Mesenchymal stem cell (in vitro differentiated cells and primary cell): ENCODE measurements around the gene PWWP2B.

Experiments used
- DNase-seq: peaks from one replicate; pipeline ENCODE4 v3.0.0-alpha.2; 2013
- H2AFZ ChIP-seq: one replicate; pipeline ENCODE4 v1.6.1; 2013; ENCODE audit warnings: low read depth, mild to moderate bottlenecking, control low read depth, inconsistent platforms, low read length, moderate library complexity
- H2AK5ac ChIP-seq: 2 replicates; pipeline ENCODE4 v1.6.1; 2013; ENCODE audit warnings: low read length, moderate library complexity, mild to moderate bottlenecking, inconsistent platforms; ENCODE audit not compliant: severe bottlenecking
- H2BK120ac ChIP-seq: one replicate; pipeline ENCODE4 v1.6.1; 2013; ENCODE audit warnings: low read depth, mild to moderate bottlenecking, inconsistent platforms, low read length, moderate library complexity
- H2BK12ac ChIP-seq, 2 experiments: one replicate each; pipeline ENCODE4 v1.6.1; 2013; ENCODE audit warnings: inconsistent platforms in 2 of 2, low read length in 2 of 2, mild to moderate bottlenecking in 2 of 2, moderate library complexity in 2 of 2, control low read depth in 1 of 2
- H2BK15ac ChIP-seq: one replicate; pipeline ENCODE4 v1.6.1; 2013; ENCODE audit warnings: mild to moderate bottlenecking, low read depth, inconsistent platforms; ENCODE audit not compliant: poor library complexity, severe bottlenecking
- H2BK5ac ChIP-seq: 2 replicates; pipeline ENCODE4 v1.6.1; 2013; ENCODE audit warnings: low read depth, mild to moderate bottlenecking, low read length, control low read depth, inconsistent platforms; ENCODE audit not compliant: poor library complexity, severe bottlenecking
- H3K14ac ChIP-seq, 2 experiments: one replicate each; pipeline ENCODE4 v1.6.1; 2013; ENCODE audit warnings: inconsistent platforms in 2 of 2, low read length in 2 of 2, control low read depth in 1 of 2, mild to moderate bottlenecking in 1 of 2, moderate library complexity in 1 of 2
- H3K18ac ChIP-seq, 2 experiments: one replicate each; pipeline ENCODE4 v1.6.1; 2013; ENCODE audit warnings: inconsistent platforms in 2 of 2, low read length in 2 of 2, control low read depth in 1 of 2, low read depth in 1 of 2, mild to moderate bottlenecking in 1 of 2
- H3K23ac ChIP-seq, 2 experiments: one replicate each; pipeline ENCODE4 v1.6.1; 2013; ENCODE audit warnings: inconsistent platforms in 2 of 2, low read length in 2 of 2, mild to moderate bottlenecking in 2 of 2, moderate library complexity in 2 of 2, control low read depth in 1 of 2
- H3K27ac ChIP-seq: 2 replicates; pipeline ENCODE4 v1.5.1; 2013; ENCODE audit warnings: mild to moderate bottlenecking, moderate library complexity, low read length, control low read depth, inconsistent platforms; ENCODE audit not compliant: poor library complexity, severe bottlenecking
- H3K27me3 ChIP-seq, 2 experiments: 2 replicates each; pipeline versions ENCODE4 v1.6.1 to v1.7.0; 2013; ENCODE audit warnings: low read length in 2 of 2, mild to moderate bottlenecking in 2 of 2, moderate library complexity in 2 of 2, control low read depth in 1 of 2, inconsistent platforms in 1 of 2; ENCODE audit not compliant: control insufficient read depth in 1 of 2, insufficient read depth in 1 of 2
- H3K36me3 ChIP-seq, 2 experiments: 2 replicates each; pipeline versions ENCODE4 v1.6.1 to v1.7.0; 2013; ENCODE audit warnings: low read length in 2 of 2, control low read depth in 1 of 2, inconsistent platforms in 1 of 2, low read depth in 1 of 2, mild to moderate bottlenecking in 1 of 2; ENCODE audit not compliant: insufficient read depth in 2 of 2, control insufficient read depth in 1 of 2
- H3K4ac ChIP-seq, 2 experiments: one replicate each; pipeline ENCODE4 v1.6.1; 2013; ENCODE audit warnings: inconsistent platforms in 2 of 2, low read length in 2 of 2, mild to moderate bottlenecking in 2 of 2, moderate library complexity in 2 of 2, control low read depth in 1 of 2, low read depth in 1 of 2
- H3K4me1 ChIP-seq: 2 replicates; pipeline ENCODE4 v1.6.1; 2013; ENCODE audit warnings: low read depth, low read length, control low read depth; ENCODE audit not compliant: control insufficient read depth, insufficient read depth
- H3K4me2 ChIP-seq: 2 replicates; pipeline ENCODE4 v1.6.1; 2013; ENCODE audit warnings: low read length, mild to moderate bottlenecking, inconsistent platforms; ENCODE audit not compliant: poor library complexity, severe bottlenecking
- H3K4me3 ChIP-seq, 2 experiments: 2 replicates each; pipeline versions ENCODE4 v1.5.1 to v1.7.0; 2013; ENCODE audit warnings: low read length in 2 of 2, mild to moderate bottlenecking in 2 of 2, control low read depth in 1 of 2, low read depth in 1 of 2; ENCODE audit not compliant: insufficient read depth in 1 of 2
- H3K79me1 ChIP-seq: replicated peaks from 2 replicates; pipeline ENCODE4 v1.6.1; 2013; ENCODE audit warnings: mild to moderate bottlenecking, control low read depth, low read length, inconsistent platforms; ENCODE audit not compliant: poor library complexity, severe bottlenecking
- H3K9ac ChIP-seq: 2 replicates; pipeline ENCODE4 v1.7.0; 2013; ENCODE audit warnings: mild to moderate bottlenecking, low read length, moderate library complexity
- H3K9me3 ChIP-seq: 2 replicates; pipeline ENCODE4 v1.7.0; 2013; ENCODE audit warnings: mild to moderate bottlenecking, low read length; ENCODE audit not compliant: control insufficient read depth
- H4K8ac ChIP-seq: one replicate; pipeline ENCODE4 v1.6.1; 2013; ENCODE audit warnings: inconsistent platforms, mild to moderate bottlenecking, low read length, moderate library complexity
- H4K91ac ChIP-seq: one replicate; pipeline ENCODE4 v1.6.1; 2013; ENCODE audit warnings: mild to moderate bottlenecking, low read length, inconsistent platforms
- WGBS: methylation state at CpG from one replicate; pipeline ENCODE4 v1.1.7; 2013; ENCODE audit warnings: mixed read lengths; 5-methylcytosine and 5-hydroxymethylcytosine counted together

The PWWP2B gene

GRCh38 chr10:132401401-132402118 is 4.6 kb downstream of the PWWP2B start:
- H4K8ac ChIP-seq, result no peak overlapping the region
- H3K4me2 ChIP-seq, result no peak overlapping the region
- no peak overlapping the region for H2AFZ ChIP-seq
- no peak for DNase-seq
- H2BK120ac ChIP-seq, result no peak overlapping the region
- H2BK12ac ChIP-seq, result peak overlapping the region; percentile 22 to 40
- no peak overlapping the region for H3K27ac ChIP-seq
- H3K18ac ChIP-seq, result no peak overlapping the region
- no peak overlapping the region for H3K14ac ChIP-seq
- H2BK15ac ChIP-seq, result peak overlapping the region; percentile 74
- H3K23ac ChIP-seq, result no peak overlapping the region
- no peak overlapping the region for H3K9ac ChIP-seq
- H3K27me3 ChIP-seq, result no peaks in the 10 kb centered on the region
- 94% methylated on average over 19 of the region's 20 CpGs for WGBS
- H3K4ac ChIP-seq, result peak overlapping the region in 1 of 2 experiments; percentile 51
- H3K9me3 ChIP-seq, result no peaks in the 10 kb centered on the region
- H2BK5ac ChIP-seq, result no peak overlapping the region
- peaks cover 11 to 77% of the 10 kb centered on the region in 2 experiments for H3K36me3 ChIP-seq
- peak overlapping the region in 1 of 2 experiments; percentile 14 for H3K4me3 ChIP-seq
- peaks cover 58% of the 10 kb centered on the region for H3K79me1 ChIP-seq
- peaks cover 40% of the 10 kb centered on the region for H3K4me1 ChIP-seq
- peak overlapping the region; percentile 45 for H2AK5ac ChIP-seq
- H4K91ac ChIP-seq, result peak overlapping the region; percentile 53

GRCh38 chr10:132402781-132403241 is 5.8 kb downstream of the PWWP2B start:
- Histone ChIP-seq H2AK5ac (no peak overlapping the region), H3K14ac (no peak overlapping the region), H3K9me3 (no peaks in the 10 kb centered on the region), H4K91ac (no peak overlapping the region), H3K27me3 (no peaks in the 10 kb centered on the region), H2AFZ (no peak overlapping the region), H3K23ac (no peak overlapping the region), H3K9ac (no peak overlapping the region), H4K8ac (no peak overlapping the region), H2BK12ac (no peak overlapping the region), H3K4me2 (no peak overlapping the region), H3K4me3 (peak overlapping the region in 1 of 2 experiments; percentile 16), H3K79me1 (peaks cover 64% of the 10 kb centered on the region), H2BK120ac (no peak overlapping the region), H3K18ac (no peak overlapping the region), H2BK5ac (no peak overlapping the region), H3K4ac (no peak overlapping the region), H3K36me3 (peaks cover 12 to 87% of the 10 kb centered on the region in 2 experiments), H2BK15ac (no peak overlapping the region), H3K27ac (no peak overlapping the region), H3K4me1 (peaks cover 46% of the 10 kb centered on the region)
- WGBS, result 95% methylated on average over 24 of the region's 24 CpGs
- no peak for DNase-seq

DNA sequence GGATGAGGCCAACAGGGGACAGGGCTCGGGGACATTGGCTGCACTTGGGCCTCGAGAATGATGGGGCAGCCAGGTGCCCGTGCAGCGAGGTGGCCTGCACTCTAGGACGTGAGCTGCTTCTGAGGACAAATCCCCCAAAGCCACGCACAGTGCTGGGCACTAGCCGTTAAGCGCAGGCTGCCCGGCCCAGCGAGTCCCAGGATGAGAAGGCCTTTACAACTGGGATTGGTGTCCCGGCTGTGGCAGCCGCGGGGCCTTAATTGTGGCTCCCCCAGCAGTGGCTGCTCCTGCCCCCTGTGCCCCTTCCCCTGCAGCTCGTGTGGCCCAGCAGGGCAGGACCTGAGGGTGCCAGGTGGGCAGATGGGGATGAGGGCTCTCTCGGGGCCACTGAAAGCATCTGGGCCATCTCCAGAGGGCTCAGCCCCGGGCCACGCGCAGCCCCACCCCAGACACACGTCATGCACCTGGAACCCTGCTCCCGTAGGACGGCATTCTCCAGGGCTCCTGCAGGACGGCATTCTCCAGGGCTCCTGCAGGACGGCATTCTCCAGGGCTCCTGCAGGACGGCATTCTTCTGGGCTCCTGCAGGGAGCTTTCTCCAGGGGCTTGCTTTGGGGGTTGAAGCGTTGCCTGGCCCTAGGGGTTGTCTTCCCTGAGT is 6.6 kb downstream of the PWWP2B start:
- Histone ChIP-seq H4K91ac (no peak overlapping the region), H2AFZ (no peak overlapping the region), H3K27ac (no peak overlapping the region), H3K18ac (no peak overlapping the region), H3K23ac (no peak overlapping the region), H4K8ac (no peak overlapping the region), H2BK15ac (no peak overlapping the region), H3K79me1 (peaks cover 64% of the 10 kb centered on the region), H2BK5ac (no peak overlapping the region), H3K4me3 (no peak overlapping the region), H3K9me3 (no peaks in the 10 kb centered on the region), H3K14ac (no peak overlapping the region), H2BK12ac (no peak overlapping the region), H3K4me1 (peaks cover 46% of the 10 kb centered on the region), H3K9ac (no peak overlapping the region), H2BK120ac (no peak overlapping the region), H3K36me3 (peaks cover 12 to 88% of the 10 kb centered on the region in 2 experiments), H3K27me3 (no peaks in the 10 kb centered on the region), H3K4ac (peak overlapping the region in 1 of 2 experiments; percentile 18), H2AK5ac (peak overlapping the region; percentile 14), H3K4me2 (no peak overlapping the region)
- 93% methylated on average over 25 of the region's 25 CpGs for WGBS
- DNase-seq, result no peak

DNA sequence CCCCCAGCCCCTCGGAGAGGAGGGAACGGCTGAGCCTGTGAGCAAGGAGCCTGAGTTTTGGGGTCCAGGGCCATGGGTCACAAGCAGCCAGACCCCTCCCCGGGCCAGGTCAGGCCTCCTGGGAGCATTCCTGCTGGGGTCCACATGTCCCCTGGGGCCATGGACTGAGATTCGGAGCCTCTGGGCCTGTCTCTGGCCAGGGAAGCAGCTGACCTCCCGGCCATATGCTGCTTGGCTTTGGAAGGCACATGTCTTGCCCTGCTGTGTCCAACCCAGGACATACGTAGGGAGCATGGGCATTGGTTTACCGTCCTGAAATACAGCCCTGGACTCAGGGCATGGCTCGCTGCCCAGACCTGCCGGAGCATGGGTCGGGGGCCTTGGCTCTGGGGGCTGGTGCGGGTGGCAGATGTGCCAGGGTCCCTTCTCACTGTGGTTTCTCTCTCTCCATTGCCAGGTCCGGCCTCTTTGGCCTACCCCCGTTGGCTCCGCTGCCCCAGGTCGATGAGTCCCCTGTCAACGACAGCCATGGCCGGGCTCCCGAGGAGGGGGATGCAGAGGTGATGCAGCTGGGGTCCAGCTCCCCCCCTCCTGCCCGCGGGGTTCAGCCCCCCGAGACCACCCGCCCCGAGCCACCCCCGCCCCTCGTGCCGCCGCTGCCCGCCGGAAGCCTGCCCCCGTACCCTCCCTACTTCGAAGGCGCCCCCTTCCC is 7.3 kb downstream of the PWWP2B start:
- H3K18ac ChIP-seq, result no peak overlapping the region
- H3K79me1 ChIP-seq, result peaks cover 66% of the 10 kb centered on the region
- H2AK5ac ChIP-seq, result no peak overlapping the region
- DNase-seq, result no peak
- no peak overlapping the region for H3K23ac ChIP-seq
- no peak overlapping the region for H2BK15ac ChIP-seq
- no peak overlapping the region for H3K27ac ChIP-seq
- H2BK12ac ChIP-seq, result no peak overlapping the region
- H3K14ac ChIP-seq, result no peak overlapping the region
- H3K9me3 ChIP-seq, result no peaks in the 10 kb centered on the region
- no peak overlapping the region for H2AFZ ChIP-seq
- no peak overlapping the region for H3K4ac ChIP-seq
- H4K8ac ChIP-seq, result no peak overlapping the region
- H3K27me3 ChIP-seq, result no peaks in the 10 kb centered on the region
- no peak overlapping the region for H3K4me2 ChIP-seq
- H3K4me3 ChIP-seq, result no peak overlapping the region
- H4K91ac ChIP-seq, result peak overlapping the region; percentile 40
- H2BK120ac ChIP-seq, result no peak overlapping the region
- no peak overlapping the region for H2BK5ac ChIP-seq
- H3K36me3 ChIP-seq, result peaks cover 12 to 90% of the 10 kb centered on the region in 2 experiments
- H3K9ac ChIP-seq, result no peak overlapping the region
- WGBS, result 89% methylated on average over 26 of the region's 32 CpGs
- H3K4me1 ChIP-seq, result peaks cover 48% of the 10 kb centered on the region
